HCEC 1CT (cell line): ENCODE data around the gene PPP1R17.

Experiments
- DNase-seq: peaks from one replicate; pipeline ENCODE4 v3.0.0-alpha.2; 2017

PPP1R17 gene

GRCh38 chr7:31687024-31687748, at the start of gene PPP1R17:
Gene PPP1R17, plus strand, starts transcription at chr7:31687215. Its CDS starts 5,227 bp downstream, at chr7:31692442.
- no peak for DNase-seq

- no peak for DNase-seq
Observed at GRCh38 chr7:31640381-31640780, 46.6 kb upstream of the PPP1R17 start.

GRCh38 chr7:31642681-31643115, 44.3 kb upstream of the PPP1R17 start:
- no peak for DNase-seq

DNA sequence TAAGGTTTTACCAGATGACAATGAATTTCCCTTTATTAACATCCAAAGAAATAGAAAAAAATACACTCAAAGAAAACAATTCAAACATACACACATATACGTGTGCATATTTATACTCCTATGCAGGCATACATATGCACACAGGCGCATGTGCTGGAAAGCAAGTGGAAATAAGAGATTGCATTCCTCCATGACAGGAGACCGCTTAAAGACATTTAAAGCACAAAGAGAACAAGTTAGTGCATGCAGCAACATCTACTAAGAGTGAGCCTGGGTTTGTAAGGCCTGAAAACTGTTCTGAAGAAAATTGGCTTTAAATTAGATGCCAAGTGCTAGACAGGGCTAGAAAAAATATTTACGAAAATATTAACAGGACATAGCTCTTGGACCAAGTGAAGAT, 40.1 kb upstream of the PPP1R17 start:
- no peak for DNase-seq

- DNase-seq: no peak
Observed at GRCh38 chr7:31647511-31647910, 39.5 kb upstream of the PPP1R17 start.

DNA sequence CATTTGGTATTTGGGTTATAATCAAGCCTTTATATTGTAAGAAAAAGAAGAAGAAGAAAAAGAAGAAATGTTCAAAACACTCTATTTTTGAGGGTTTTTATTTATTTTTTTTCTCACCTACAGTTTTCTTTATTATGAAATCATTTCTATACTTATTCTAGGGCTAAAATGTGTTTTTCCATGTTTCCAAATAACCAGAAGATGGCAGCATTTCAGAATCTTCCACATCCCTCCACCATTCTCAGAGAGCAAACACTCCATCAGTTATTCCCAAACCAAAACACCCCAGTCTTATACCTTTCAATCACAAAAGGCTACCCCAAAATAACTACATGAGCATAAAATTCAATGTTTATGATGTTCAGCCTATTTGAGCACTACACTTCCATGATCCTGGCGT, 38.7 kb upstream of the PPP1R17 start:
- no peak for DNase-seq

- DNase-seq: no peak
Observed at GRCh38 chr7:31648880-31649279, 38.1 kb upstream of the PPP1R17 start.

GRCh38 chr7:31651234-31652062, 35.6 kb upstream of the PPP1R17 start:
- DNase-seq: no peak

- DNase-seq: no peak
Observed at GRCh38 chr7:31652063-31652326, 35.0 kb upstream of the PPP1R17 start.

DNA sequence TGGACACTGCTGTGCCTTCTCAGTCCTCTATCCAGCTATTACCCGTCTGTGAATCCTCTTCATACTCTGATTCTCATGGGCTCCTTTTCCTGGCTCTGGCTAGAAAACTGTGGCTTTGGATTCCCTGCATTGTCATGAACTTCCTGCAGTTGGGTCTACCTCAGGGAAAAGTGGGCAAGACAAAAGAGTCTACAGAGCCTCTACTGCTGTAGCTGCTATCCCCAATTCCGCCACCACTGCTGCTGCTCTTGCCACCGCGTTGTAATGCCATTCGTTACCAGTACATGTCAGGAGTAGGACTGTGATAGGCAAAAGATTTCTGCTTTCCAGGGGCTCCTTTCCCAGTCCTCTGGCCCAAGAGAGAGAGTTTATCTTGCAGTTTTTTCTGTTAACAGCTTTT, 23.9 kb upstream of the PPP1R17 start:
- DNase-seq: no peak

- no peak for DNase-seq
Observed at GRCh38 chr7:31664890-31665289, 22.1 kb upstream of the PPP1R17 start.

- DNase-seq: no peak
Observed at GRCh38 chr7:31665546-31665945, 21.5 kb upstream of the PPP1R17 start.

GRCh38 chr7:31669461-31669860, 17.6 kb upstream of the PPP1R17 start:
- DNase-seq: no peak

DNA sequence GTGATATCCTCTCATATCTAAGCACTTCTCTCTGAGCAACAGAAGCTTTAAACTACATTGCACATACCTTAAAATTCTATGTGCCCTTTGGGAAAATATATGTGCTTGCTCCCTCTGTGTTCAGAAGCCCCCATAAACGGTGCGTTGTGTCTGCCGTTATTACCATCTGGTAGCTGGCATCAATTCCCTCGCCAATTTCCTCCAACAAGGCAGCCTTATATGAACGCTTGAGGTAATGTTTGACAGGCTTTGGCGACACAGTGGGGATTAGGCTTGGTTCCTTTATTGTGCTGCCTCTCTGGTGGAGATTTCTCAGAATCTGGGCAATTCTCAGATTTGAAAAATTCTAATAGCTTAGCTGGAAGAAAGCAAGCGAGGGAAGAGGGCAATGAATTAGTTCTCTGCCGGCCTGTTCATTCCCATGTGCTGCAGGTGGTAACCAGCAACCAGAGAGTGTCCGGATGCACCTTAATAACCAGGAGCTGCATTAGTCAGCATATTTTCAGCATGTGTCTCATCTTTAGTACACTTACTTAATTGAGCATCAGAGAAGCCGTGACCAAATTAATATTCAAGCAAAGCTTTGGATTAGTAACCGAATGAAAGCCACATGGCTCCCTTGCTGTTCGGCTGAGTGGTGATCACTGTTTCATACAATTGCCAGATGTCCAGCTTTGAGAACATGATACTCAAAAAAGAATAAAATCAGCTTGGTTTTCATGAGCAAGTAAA, 7.3 kb upstream of the PPP1R17 start:
- DNase-seq: no peak

- DNase-seq: no peak
Observed at GRCh38 chr7:31683445-31684225, 3.4 kb upstream of the PPP1R17 start.

DNA sequence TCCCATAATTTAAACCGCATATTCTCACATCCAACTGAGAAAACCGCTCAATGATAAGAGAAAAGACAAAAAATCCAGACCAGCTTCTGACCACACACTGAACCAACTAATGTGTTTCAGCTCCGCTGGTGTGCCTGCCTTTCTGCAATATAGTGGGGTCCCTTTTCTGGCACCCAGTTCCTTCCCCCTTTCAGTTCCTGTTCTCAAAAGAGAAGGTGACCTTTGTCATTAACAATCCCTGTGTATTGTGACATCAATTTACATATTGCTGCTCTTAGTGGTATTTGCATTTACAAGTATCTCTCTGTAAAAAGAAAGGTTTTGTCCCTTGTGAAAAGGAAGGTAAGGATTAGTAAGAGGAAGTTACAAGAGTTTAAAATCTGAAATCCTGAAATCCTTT, 1.4 kb downstream of the PPP1R17 start:
- DNase-seq: no peak

GRCh38 chr7:31688996-31689395, 2.0 kb downstream of the PPP1R17 start:
- no peak for DNase-seq

DNA sequence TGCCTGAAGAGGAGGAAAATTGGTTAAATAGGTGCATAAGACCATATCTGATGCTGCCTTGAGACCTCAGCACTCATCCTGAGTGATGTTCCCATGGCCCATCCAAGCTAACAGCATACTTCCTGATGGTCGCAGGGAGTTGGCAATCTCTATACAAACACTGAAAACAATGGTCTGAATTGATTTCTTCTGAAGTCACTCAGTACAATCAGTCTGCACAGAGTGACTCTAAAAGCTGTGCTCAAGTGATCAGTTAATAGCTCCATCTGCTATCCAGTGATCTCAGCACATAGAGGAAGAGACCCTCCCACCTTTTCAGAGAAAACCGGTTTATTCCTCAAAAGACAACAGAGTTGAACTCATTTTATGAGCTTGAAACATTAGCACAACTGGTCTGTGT, 3.9 kb downstream of the PPP1R17 start:
- no peak for DNase-seq

DNA sequence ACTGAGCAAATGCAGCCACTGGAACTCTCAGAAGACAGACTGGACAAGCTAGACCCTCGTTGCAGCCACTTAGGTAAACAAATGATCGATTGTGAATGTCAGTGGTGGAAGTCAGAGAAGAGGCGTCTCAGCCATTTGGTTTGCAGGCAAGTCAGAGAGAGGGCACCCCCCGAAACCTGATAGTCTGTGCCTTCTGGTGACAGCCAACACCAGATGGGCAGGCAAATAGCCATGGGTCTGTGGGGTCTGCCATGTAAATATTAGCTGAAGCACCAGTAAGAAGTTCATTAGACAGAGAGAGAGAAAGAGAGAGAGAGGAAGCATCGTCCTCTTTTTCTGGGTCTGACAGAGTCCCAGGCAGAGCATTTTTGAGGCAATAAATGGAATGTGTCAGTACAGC, 5.4 kb downstream of the PPP1R17 start:
- DNase-seq: no peak

DNA sequence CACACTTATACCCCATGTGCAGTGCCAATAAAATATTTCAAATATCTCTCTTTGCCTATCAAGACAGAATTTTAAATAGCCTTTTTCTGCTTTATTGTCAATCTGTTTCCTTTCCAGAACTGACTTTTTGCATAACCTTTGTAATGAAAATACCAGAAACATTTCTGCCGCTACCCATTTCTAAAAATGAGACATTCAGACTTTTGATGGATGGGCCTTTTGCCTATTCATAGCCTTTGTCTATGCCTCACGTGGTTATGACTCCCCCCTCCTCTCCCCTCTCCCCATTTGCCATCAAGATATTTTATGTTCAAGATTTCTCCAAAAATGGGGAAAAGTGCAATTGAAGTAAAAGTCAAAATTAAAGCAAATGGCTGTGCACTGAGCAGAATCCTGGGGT, 5.9 kb downstream of the PPP1R17 start:
- DNase-seq: no peak

DNA sequence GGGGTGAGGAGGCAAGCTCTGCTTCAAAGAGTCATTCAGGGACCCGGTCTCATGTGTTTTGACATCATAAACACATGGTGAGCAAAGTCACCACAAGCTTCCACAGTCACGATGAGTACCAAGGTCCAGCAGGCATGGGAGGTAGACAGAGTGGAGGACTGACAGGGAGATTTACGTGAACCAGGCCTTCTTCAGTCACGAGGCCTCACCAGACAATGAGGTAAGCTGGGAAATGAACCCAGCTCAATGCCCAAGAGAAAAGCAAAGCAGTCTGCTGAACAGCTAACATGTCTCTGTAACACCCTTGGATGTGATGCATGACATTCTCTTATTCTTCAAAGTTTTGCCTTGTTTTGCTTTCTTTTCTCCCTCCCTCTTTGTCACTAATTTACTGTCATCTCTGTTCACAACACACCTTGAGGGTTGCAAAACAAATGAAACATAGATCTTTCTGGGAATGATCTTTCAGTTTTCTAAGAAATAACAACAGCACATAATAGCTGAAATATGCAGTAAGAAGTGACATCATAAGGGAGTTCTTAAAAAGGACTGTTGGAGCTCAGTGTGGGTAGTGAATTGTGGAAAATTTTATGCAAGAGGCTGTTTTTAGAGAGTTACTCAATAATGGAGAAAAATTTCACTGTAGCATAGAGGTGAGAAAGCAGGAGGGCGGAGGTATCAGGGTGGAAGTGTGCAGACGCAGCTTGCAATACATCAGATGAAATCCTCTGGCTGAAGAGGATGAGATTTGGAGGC, 9.0 kb downstream of the PPP1R17 start:
- no peak for DNase-seq

DNA sequence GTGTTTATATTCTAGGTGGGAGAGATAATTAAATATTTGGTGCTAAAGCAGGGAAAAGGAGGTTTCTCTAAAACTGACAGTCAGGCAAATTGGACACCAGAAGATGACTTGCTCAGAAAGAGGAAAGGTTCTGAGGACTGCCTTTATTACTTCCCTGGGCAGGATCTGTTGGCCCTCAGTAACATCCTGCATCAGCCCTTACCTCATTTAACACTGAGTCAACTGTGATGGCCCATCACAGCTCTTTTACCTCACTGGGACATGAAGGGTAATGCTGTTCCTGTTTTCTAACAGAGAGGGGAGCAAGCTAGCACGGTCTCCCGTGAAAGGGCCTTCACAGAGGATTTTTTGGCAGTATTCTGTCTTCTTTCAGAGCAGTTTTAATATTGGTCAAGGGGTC, 12.0 kb downstream of the PPP1R17 start:
- no peak for DNase-seq
